GM12878 (cell line): ENCODE data around the gene NAA38. TPM values are rescaled to one million over a fixed set of nuclear protein-coding genes. Genes with fewer than 3 reads are reported as not detected.
A peak's percentile ranks its signal among the peaks of the same experiment; 100 is the strongest.

Experiments
- ATAC-seq: fragments of 200-7000 bp; cut with Tn5 transposase; 3 replicates; pipeline ENCODE4 v1.9.1; 2020; ENCODE audit warnings: mild to moderate bottlenecking, moderate library complexity
- BruUV-seq: library from RNA; stranded (reverse); fragments of 400-500 nt; replicated peaks from 2 replicates; lab custom pipeline; 2021; lab: Mats Ljungman, UMichigan
- CTCF ChIA-PET: fragments of 300-600 bp; sonication (Branson Sonifier 250); formaldehyde crosslinking; extraction: SDS; loops from one replicate; lab custom pipeline; 2021; ENCODE audit warnings: inconsistent platforms; lab: Yijun Ruan, JAX
- POLR2A ChIA-PET: fragments of 350-600 bp; formaldehyde crosslinking; extraction: SDS; loops from one replicate; lab custom pipeline; 2021; ENCODE audit warnings: inconsistent platforms; lab: Charles Lee
- RAD21 ChIA-PET: fragments of 300-600 bp; sonication (Branson Sonifier 250); formaldehyde crosslinking; loops from one replicate; lab custom pipeline; 2023; ENCODE audit warnings: antibody characterized with exemption; ENCODE audit not compliant: unreplicated experiment; lab: Charles Lee
- SMC1A ChIA-PET: fragments of 300-600 bp; sonication (Branson Sonifier 250); formaldehyde crosslinking; loops from one replicate; lab custom pipeline; 2023; ENCODE audit not compliant: unreplicated experiment, uncharacterized antibody; lab: Charles Lee
- DNase-seq: peaks from one replicate; pipeline ENCODE4 v3.0.0-alpha.2; 2011; ENCODE audit warnings: low read depth, low spot score
- FAIRE-seq: peaks from 3 replicates; lab custom pipeline; 2011; peaks lifted over from hg19 to GRCh38; lab: Jason Lieb, UNC
- H2AFZ ChIP-seq: 2 replicates; pipeline ENCODE4 v1.6.0; 2011; ENCODE audit warnings: low read depth, low read length, control low read depth; ENCODE audit not compliant: control insufficient read depth
- H3K27ac ChIP-seq: 2 replicates; pipeline ENCODE4 v1.5.1; 2011; ENCODE audit warnings: control low read depth; ENCODE audit not compliant: control insufficient read depth, insufficient read depth
- H3K27me3 ChIP-seq, 2 experiments: replicated peaks in 1 of 2; 2 replicates each; pipeline versions ENCODE4 v1.6.0 to v1.6.1; 2011; ENCODE audit warnings: low read length in 1 of 2; ENCODE audit not compliant: control insufficient read depth in 2 of 2, insufficient read depth in 2 of 2
- H3K36me3 ChIP-seq, 2 experiments: 2 replicates each; pipeline ENCODE4 v1.5.1; 2011; ENCODE audit warnings: low read length in 1 of 2; ENCODE audit not compliant: control insufficient read depth in 2 of 2, insufficient read depth in 2 of 2
- H3K4me1 ChIP-seq: 2 replicates; pipeline ENCODE4 v1.6.1; 2011; ENCODE audit warnings: mild to moderate bottlenecking, low read length, moderate library complexity, mixed read lengths; ENCODE audit not compliant: control insufficient read depth, insufficient read depth
- H3K4me2 ChIP-seq: 2 replicates; pipeline ENCODE4 v1.6.0; 2011; ENCODE audit warnings: control low read depth; ENCODE audit not compliant: control insufficient read depth, insufficient read depth
- H3K4me3 ChIP-seq: fragments of 200-600 bp; sonication (generic); 2 replicates; pipeline ENCODE4 v1.5.1; 2016
- H3K79me2 ChIP-seq: 2 replicates; pipeline ENCODE4 v1.6.0; 2011; ENCODE audit warnings: low read length; ENCODE audit not compliant: control insufficient read depth, insufficient read depth
- H3K9ac ChIP-seq: 2 replicates; pipeline ENCODE4 v1.8.0; 2011; ENCODE audit warnings: low read length, control low read depth, mixed read lengths; ENCODE audit not compliant: control insufficient read depth, insufficient read depth
- H3K9me3 ChIP-seq: replicated peaks from 3 replicates; pipeline ENCODE4 v1.5.1; 2011; ENCODE audit warnings: mild to moderate bottlenecking, low read length; ENCODE audit not compliant: control insufficient read depth, insufficient read depth
- H4K20me1 ChIP-seq: 2 replicates; pipeline ENCODE4 v1.6.0; 2011; ENCODE audit not compliant: control insufficient read depth, insufficient read depth
- CTCF ChIP-seq, 3 experiments: IDR thresholded peaks in 2 of 3; conservative IDR thresholded peaks in 1 of 3; 2 replicates each; pipeline ENCODE4 v1.5.1; 2011; ENCODE audit warnings: low read depth in 3 of 3, low read length in 3 of 3, mild to moderate bottlenecking in 3 of 3, control low read depth in 2 of 3, moderate library complexity in 2 of 3, inconsistent platforms in 1 of 3, mixed read lengths in 1 of 3; ENCODE audit not compliant: control insufficient read depth in 2 of 3, insufficient read depth in 1 of 3; ENCODE audit errors: extremely low read depth in 1 of 3
- MLLT1 ChIP-seq: fragments of 450-650 bp; IDR thresholded peaks from 2 replicates; pipeline ENCODE4 v1.6.1; 2016; ENCODE audit warnings: mild to moderate bottlenecking
- MXI1 ChIP-seq: fragments of 150-350 bp; IDR thresholded peaks from 2 replicates; pipeline ENCODE4 v1.6.1; 2011; ENCODE audit warnings: low read depth, mild to moderate bottlenecking, inconsistent platforms, low read length, improper control_type of control experiment
- NFXL1 ChIP-seq: fragments of 450-650 bp; IDR thresholded peaks from 2 replicates; pipeline ENCODE4 v1.6.1; 2017; ENCODE audit warnings: antibody characterized with exemption, mild to moderate bottlenecking, borderline replicate concordance
- PML ChIP-seq: IDR thresholded peaks from 2 replicates; pipeline ENCODE4 v1.6.1; 2012; ENCODE audit warnings: low read length, inconsistent platforms
- POLR2A ChIP-seq: IDR thresholded peaks from 2 replicates; pipeline ENCODE4 v1.6.1; 2011; ENCODE audit warnings: low read depth, mild to moderate bottlenecking, low read length
- POU2F2 ChIP-seq: IDR thresholded peaks from 3 replicates; pipeline ENCODE4 v1.6.1; 2011; ENCODE audit warnings: low read depth, mild to moderate bottlenecking, low read length, borderline replicate concordance
- REST ChIP-seq: IDR thresholded peaks from 2 replicates; pipeline ENCODE4 v1.6.1; 2012; ENCODE audit warnings: mild to moderate bottlenecking, low read depth, low read length
- SIX5 ChIP-seq: IDR thresholded peaks from 2 replicates; pipeline ENCODE4 v1.6.1; 2011; ENCODE audit warnings: mild to moderate bottlenecking, low read depth, low read length, moderate library complexity; ENCODE audit not compliant: severe bottlenecking
- ZBTB11 ChIP-seq: fragments of 450-650 bp; formaldehyde crosslinking; IDR thresholded peaks from 2 replicates; pipeline ENCODE4 v1.5.0; 2022; ENCODE audit warnings: mild to moderate bottlenecking, missing genetic modification characterization
- ZNF622 ChIP-seq: fragments of 450-650 bp; IDR thresholded peaks from 2 replicates; pipeline ENCODE4 v1.6.1; 2017; ENCODE audit warnings: mild to moderate bottlenecking, inconsistent platforms
- WGBS: methylation state at CpG from one replicate; pipeline ENCODE4 v1.1.6; 2016; ENCODE audit warnings: low lambda C conversion rate; ENCODE audit not compliant: insufficient replicate concordance, insufficient coverage; ENCODE audit errors: missing lambda C conversion rate; 5-methylcytosine and 5-hydroxymethylcytosine counted together
- in situ Hi-C: fragments of 300-500 bp; cut with MboI; formaldehyde crosslinking; loops from 9 replicates; pipeline ENCODE4 v1.14.3; 2018; ENCODE audit warnings: mixed read lengths
- intact Hi-C: fragments of 100-400 bp; cut with micrococcal nuclease; formaldehyde crosslinking; loops from one replicate; pipeline ENCODE4 v1.14.2; 2022; ENCODE audit not compliant: unreplicated experiment
- polyA plus RNA-seq, 11 experiments: library from polyadenylated mRNA; depleted of rRNA in 4 of 11; unstranded in 6 of 11; stranded (reverse) in 5 of 11; fragments of >200 nt; fragmentation: Nextera tagmentation in 4 of 11; fragmentation: Illumina TruSeq in 1 of 11; extraction: Ambion mirVana in 4 of 11; extraction: Trizol in 1 of 11; gene quantifications; 1 replicate in 1 of 11; 2 replicates in 10 of 11; pipeline versions ENCODE4 v1.2.1 to v1.2.3, GENCODE V29; 2011 to 2016; ENCODE audit warnings: inconsistent platforms in 2 of 11, missing spikeins in 2 of 11, low read depth in 1 of 11
- total RNA-seq, 4 experiments: library from RNA; depleted of rRNA in 3 of 4; stranded (reverse); fragments of >200 nt in 3 of 4; fragmentation: Illumina TruSeq in 1 of 4; extraction: Trizol in 1 of 4; gene quantifications; 2 replicates each; pipeline versions ENCODE4 v1.2.1 to v1.2.3, GENCODE V29; 2013 to 2021

The NAA38 gene
- total and polyA plus RNA-seq, 10 of the 15 experiments (the other 5 are each of a cell fraction or from before 2014, with no cell fraction given): 31.5 to 337 (median 215) TPM

- Histone ChIP-seq H3K9ac (peak overlapping the region; percentile 58), H3K27ac (peak overlapping the region; percentile 59), H3K79me2 (peaks cover 41% of the 10 kb centered on the region), H2AFZ (peak overlapping the region; percentile 55), H3K9me3 (no peaks in the 10 kb centered on the region), H3K36me3 (peaks cover 0 to 2% of the 10 kb centered on the region in 2 experiments; a peak in 1 of 4 replicates), H3K4me1 (peaks cover 18% of the 10 kb centered on the region), H3K4me3 (peak overlapping the region; percentile 67), H4K20me1 (no peaks in the 10 kb centered on the region), H3K27me3 (no peaks in the 10 kb centered on the region), H3K4me2 (peak overlapping the region; percentile 70)
- BruUV-seq: no TSS peak
- ChIA-PET CTCF (interaction anchor here (0.6 to 1.7 kb wide), 4 partner anchors 27 to 139 kb away, joined by 3 to 4 read pairs (median 4); partner anchors contain the start of gene NAA38), RAD21 (interaction anchor here (0.5 to 1.5 kb wide), 5 partner anchors 13 to 635 kb away, joined by 3 to 8 read pairs (median 3); partner anchors contain the start of genes CYB5D1 and NAA38), SMC1A (interaction anchor here (1.5 kb wide), 1 partner anchor 13 kb away, joined by 5 read pairs; no protein-coding TSS in a partner anchor), POLR2A (interaction anchor here (0.6 to 1.0 kb wide), 3 partner anchors 27 to 48 kb away, joined by 3 to 5 read pairs (median 4); partner anchors contain the start of genes NAA38 and TRAPPC1)
- FAIRE-seq: no peak
- WGBS: 0% methylated on average over 3 of the region's 3 CpGs
- intact Hi-C loops: no loop called here
- in situ Hi-C loops: no loop called here
- DNase-seq: no peak
- ATAC-seq: no peak
- TF ChIP-seq POU2F2 (no peak), POLR2A (no peak), MXI1 (no peak), SIX5 (no peak), CTCF (IDR thresholded peaks at IDR 0.05 in 2 of 3, conservative IDR thresholded peaks at IDR 0.05 in 1 of 3; ENCODE audit: control insufficient read depth in 2 of 3, extremely low read depth in 1 of 3, insufficient read depth in 1 of 3, low read depth in 3 of 3, low read length in 3 of 3) (no peak), MLLT1 (peak; percentile 61; the same call in 1 of the 2 replicates), ZBTB11 (CRISPR knock-in tag) (no peak), NFXL1 (no peak), REST (no peak), ZNF622 (no peak), PML (no peak)
Observed at GRCh38 chr17:7883781-7884386, 26.5 kb upstream of the NAA38 start.
